Epithelial cell of prostate (primary cell): Measurements from ENCODE around the gene CMTM4.

Experiments used
- DNase-seq: peaks from one replicate; pipeline ENCODE4 v3.0.0-alpha.2; 2011; ENCODE audit warnings: low read depth, low spot score
- H3K27ac ChIP-seq: fragments of 450-650 bp; 2 replicates; pipeline ENCODE4 v1.5.1; 2017; ENCODE audit warnings: mild to moderate bottlenecking

CMTM4 gene

DNA sequence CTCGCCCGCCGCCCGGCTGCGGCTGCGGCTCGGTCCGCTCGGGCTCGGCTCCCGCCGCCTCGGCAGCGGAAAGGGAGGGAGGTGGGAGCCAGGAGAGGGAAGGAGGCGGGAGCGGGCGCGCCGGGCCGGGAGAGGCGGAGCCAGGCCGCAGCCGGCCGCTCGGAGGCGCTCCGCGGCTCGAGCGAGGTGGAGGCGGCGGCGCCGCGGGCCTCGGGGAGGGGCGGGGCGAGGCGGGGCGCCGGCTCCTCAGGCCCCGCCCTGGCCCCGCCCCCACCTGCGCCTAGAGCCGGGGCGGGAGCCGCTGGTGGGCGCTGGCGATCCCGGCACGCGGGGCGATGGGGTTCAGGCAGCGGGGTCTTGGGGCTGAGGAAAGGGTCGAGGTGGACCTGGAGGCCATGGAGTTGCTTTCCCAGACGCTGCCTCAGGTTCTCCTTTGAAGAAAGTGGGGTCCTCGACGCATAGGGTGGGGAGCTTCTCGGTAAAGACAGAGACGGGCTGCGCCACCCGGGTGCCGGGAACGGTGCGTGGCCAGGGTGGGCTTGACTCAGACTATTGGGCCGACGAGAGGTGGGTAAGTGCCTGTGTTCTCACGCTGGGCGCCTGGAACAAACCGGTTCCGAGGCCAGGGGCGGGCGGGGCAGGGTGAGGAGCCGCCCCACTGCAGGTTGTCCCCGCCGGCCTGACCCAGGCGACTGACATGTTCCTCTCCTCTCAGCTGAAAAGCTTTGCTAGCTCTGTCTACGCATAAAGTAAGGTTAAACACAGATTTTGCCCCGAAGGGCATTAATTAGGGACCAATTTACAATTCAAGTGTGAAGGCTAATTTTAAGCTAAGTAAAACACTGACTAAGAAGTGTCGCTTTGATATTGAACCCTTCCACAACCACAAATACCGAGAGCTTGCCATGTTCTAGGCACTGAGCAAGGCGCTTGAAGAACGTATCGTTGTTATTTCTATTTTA, at the start of gene CMTM4:
TSS of gene CMTM4 (minus strand) at position 75 of the 962 bp plus-strand sequence. CDS start 218 bp downstream, outside the sequence.
- peak within 1 kb of the TSS; percentile 61 for H3K27ac ChIP-seq
- peak; percentile 44 for DNase-seq

DNA sequence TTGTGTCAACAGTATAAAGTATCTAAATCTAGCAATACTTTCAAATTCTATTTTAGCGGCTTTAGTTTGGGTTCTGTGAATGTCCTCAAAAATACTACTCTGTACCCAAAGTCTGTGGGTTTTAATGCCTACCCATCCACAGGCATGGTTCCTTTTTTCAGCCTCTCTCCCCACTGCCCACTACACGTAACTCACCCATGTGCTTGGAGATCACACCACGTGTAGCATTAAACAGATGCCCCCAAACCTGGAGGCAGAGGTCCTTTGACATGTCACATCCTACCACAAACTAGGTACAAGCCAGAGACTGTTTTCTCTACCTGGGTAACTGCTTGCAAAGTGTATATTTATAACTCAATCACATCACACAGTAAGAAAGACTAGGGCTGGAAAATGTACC, 49.5 kb upstream of the CMTM4 start:
- DNase-seq: no peak
- H3K27ac ChIP-seq: no peak overlapping the region

DNA sequence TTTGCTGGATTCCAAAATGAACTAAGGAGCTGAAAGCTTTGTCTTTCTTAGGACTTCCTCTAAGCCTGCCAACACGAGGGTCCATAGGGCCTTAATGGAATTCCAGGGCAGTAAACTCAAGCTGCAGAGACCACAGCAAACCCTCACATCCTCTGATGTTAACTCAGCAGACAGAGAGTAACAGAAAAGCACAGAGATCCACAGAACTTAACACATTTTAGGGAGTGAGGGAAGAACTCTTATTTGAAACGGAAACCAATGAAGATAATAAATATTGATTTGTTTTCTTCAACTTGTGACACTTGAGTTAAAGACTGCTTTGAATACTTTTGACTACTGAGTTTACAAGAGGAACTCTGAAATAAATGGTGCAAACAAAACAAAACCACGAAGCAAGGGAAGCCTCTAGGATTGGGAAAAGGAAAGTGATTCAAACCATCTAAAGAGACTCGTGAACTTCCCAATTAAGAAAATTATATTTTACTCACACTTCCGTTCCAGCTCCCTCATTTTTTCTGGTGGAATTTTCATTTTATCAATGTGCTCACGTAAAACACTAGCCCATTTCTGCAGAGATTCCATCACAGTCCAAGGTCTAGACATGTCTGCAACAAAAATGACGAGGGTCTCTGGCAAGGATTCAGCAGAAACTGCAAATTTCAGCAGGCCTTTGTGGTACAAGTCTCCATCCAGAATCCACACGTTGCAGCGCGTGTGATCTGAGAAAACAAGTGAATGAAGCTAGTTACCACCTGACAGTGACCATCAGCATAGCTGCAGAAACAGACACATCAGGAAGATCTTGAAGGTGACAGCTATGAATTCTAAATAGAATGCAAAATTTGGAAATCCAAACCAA, 45.6 kb upstream of the CMTM4 start:
- H3K27ac ChIP-seq: peak overlapping the region; percentile 96
- no peak for DNase-seq

DNA sequence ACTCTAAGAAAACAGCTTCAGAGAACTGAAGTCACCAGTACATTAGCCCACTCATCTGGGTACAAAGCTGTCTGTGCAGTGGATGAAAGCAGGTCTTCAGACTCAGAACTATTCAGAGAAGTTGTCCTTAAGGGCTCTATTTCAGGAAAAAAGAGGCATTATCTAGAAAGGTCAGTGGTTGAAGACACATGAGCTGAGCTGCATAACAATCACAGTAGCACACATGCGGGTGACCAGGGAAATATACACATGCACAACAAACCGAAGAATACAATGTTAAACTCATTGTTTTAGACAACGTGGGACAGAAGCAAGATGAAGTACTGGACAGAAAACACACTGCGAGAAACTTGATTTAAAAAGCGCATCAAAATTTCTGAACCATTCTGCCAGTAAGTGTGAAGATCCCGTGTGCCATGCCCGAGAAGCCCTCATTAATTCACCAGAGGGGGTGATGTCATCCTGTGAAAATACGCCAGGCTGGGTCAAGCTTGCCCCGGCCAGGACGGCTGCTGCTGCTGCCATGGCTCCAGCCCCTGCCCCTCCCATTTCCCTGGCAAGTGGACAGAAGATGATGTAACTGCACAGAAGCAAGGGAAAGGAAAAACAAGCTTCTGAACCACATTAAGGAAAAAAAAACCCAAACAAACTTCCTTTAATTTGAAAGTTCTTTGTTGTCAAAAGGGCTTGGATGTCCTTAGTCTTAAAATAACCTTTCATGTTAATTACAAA, 44.8 kb upstream of the CMTM4 start:
- peak; percentile 27 for DNase-seq
- H3K27ac ChIP-seq: peak overlapping the region; percentile 96

DNA sequence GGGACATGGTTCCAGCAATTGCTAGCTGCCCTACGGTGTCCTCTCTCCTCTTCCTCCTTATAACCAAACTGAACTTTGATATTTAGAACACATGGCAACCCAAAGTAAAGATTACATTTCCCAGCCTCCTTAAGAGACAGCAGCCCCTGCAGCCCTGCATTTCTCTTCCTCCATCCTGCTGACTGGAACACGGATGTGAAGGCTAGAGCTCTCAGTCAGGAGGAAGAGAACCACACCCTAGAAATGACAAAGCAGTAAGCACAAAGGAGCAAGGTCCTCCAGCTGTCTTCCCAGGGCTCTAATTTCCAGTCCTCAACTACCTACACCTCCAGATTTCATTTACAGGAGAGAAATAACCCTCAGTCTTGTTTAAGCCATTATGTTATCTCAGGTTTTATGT, 44.0 kb upstream of the CMTM4 start:
- DNase-seq: peak; percentile 16
- H3K27ac ChIP-seq: peak overlapping the region; percentile 96

DNA sequence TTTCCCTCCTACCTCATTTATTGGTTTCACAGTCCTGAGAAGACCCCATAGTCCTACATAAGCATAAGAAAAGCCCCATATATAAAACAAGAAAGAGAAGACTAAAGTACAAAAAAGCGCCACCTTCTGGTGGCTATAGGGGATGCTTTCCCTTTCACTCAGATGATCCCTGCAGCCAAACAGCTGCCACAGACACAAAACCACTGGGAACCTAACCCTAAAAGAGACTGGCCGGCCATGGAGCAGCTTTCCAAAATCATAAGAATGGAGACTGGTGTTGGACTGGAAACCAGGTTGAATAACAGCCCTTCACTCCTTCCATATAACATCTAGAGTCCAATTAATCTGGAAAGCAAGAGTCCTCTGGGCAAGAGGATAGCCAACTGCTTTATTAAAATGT, 43.5 kb upstream of the CMTM4 start:
- DNase-seq: no peak
- H3K27ac ChIP-seq: peak overlapping the region; percentile 96

DNA sequence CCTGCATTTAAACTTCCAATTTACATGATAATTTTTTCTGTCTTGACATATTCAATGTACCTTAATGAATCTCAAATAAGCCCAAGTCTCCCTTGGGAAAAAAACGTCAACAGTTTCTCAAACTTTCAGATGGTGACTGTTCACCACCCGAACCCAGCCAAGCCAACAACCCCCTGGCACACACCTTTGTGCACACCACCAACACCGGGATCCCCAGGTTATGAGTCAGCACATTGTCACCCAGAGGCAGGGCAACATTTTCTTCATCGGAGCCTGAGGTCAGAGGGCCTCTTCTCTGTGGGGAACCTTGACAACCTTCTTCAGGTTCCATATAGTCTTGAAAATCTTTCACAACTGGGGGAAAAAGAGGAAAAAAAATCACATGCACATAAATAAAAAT, 39.3 kb upstream of the CMTM4 start:
- H3K27ac ChIP-seq: peak overlapping the region; percentile 35
- no peak for DNase-seq

DNA sequence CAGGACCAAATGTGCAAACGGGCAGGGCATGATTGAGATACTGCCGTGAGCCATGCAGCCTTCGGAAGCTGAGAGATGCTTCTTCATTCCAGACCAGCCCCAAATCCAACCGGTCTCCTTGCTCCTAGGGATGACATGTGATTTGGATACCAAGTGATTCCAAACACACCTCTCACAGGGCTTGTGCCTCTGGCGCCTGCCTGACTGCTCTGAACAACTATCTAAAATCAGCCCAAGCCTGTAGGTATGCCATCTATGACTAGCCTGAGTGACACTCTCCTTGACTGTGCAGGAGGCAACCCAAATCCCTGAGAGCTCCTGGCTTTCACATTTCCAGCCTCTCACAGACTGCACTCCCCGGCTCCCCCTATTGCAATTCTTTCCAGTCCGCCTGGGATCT, 34.6 kb upstream of the CMTM4 start:
- H3K27ac ChIP-seq: no peak overlapping the region

DNA sequence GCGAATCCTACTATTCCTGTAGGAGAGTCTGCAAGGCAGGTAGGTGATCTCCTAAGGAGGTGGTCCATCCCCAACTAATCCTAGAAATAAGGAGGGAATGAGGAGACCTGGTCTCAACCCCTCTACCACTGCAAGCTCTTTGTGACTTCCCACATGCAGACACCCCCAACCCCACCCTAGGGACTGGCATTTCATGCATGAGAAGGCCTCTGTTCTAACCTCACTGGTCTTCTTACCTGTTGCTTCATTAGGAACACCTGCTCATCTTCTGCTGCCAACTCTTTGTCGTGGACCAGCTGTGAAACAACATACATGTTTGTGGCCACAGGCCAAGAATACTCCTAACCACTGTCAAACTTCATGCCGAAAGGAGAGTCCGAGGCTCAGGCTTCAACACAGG, 32.3 kb upstream of the CMTM4 start:
- H3K27ac ChIP-seq: no peak overlapping the region
- no peak for DNase-seq

More for the DNA sequence above, 34.6 kb upstream of the CMTM4 start:
- no peak for DNase-seq

DNA sequence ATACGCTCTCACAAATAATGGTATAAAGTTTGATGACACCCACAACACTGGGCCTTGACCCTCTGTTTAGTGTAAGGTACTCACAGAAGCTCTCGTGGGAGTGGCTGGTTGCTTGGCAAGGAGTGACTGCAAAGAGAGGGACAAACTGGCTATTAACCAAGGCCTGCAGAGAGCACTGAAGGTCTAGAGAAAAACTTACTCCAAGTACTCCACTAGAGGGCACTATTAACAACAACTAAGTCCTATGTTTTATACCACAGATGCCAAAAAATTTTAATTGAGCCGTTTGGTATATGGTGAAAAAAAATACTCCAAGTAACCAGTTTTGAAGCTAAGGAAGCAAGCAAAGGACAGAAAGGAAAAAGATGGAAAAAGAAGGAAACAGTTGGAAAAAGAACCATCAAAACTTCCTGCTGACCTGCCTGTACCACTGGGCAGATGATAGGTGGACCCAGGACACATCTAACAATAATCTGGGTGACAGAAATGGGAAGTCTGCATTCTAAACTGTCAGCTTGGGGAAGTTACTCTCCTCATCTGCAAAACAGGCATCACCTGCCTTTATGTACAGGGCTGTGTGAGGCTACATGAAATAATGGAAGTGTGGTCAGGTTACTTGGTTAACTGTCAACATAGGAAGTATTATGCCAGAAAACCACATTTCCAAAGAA, 31.7 kb upstream of the CMTM4 start:
- no peak overlapping the region for H3K27ac ChIP-seq
- DNase-seq: no peak

DNA sequence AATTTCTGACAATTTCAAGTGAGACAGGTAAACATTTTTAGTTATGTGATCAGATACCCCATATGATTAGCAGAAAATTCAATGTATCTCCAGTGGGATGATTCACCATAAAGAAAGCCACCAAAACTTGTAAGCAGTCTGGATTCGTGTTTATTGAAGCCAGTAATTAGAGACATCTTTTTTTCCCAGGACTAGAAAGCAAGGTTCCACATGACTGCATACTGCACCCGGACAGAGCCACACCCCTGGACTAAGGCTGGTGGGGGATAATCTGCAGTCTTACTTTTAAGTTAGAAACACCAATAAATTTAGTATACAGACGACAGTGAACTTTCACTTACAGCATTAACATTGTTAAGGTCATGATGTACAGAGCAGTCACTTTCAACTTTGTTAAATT, 24.2 kb upstream of the CMTM4 start:
- no peak overlapping the region for H3K27ac ChIP-seq
- no peak for DNase-seq

DNA sequence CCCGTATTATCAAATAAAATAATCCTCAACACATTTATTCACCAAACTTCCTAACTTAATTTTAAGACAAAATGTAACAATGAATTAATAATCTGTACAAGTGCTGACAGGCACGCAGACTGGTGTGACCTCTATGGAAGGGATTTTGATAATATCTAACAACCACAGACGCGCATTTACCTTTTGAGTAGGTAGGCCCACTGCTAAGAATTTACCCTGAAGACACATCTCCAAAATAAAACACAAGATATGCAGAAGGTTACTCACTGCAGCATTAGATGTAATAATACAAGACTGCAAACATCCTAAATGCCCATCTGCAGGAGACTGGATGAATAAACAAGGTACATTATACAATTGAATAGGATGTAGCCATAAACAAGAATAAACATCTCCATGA, 22.7 kb upstream of the CMTM4 start:
- H3K27ac ChIP-seq: no peak overlapping the region
- DNase-seq: no peak

DNA sequence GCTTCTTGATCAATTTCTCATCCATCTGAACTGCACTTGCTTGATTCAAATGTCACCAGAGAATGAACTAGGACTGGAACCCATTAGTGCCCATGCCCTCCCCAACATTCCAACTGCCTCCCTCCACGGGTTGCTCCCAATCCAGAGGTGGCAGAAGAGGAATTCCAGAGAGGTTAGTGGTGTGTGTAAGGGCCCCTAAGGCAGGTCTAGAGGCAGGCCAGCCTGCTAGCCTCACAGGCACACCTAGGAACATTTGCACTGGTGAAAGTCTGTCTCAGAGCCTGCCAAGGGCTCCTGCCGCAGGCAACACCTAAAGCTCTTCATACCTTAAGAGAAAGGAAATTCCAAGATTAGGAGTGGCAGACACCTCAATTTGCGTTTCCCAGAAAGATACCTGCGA, 21.2 kb upstream of the CMTM4 start:
- DNase-seq: no peak
- peak overlapping the region; percentile 22 for H3K27ac ChIP-seq

DNA sequence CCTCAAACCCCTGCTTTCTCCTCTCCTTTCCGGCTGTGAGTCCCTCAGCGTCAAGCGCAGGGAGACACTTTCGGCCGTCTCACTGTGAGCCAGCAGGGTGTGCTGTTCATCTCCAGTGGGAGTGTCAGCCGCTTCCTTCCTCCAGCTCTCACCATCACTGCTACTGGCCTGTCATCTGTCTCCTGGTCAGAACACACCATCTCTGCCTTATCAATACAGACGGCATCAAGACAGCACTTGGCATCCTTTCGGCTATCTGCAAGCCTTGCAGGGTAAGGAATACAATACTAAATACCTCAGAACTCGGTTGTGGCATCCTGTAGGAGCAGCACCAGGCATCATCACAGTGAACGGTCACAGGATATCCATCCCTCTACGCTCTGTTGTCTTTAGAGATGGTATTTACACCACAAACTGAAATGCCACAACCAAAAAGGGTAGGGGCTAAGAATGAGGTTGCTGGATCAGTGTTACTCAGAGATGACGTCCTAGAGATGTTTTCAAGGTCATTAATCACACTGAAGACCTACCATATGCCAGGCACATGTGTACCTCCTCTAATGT, 20.7 kb upstream of the CMTM4 start:
- peak overlapping the region; percentile 22 for H3K27ac ChIP-seq
- no peak for DNase-seq

DNA sequence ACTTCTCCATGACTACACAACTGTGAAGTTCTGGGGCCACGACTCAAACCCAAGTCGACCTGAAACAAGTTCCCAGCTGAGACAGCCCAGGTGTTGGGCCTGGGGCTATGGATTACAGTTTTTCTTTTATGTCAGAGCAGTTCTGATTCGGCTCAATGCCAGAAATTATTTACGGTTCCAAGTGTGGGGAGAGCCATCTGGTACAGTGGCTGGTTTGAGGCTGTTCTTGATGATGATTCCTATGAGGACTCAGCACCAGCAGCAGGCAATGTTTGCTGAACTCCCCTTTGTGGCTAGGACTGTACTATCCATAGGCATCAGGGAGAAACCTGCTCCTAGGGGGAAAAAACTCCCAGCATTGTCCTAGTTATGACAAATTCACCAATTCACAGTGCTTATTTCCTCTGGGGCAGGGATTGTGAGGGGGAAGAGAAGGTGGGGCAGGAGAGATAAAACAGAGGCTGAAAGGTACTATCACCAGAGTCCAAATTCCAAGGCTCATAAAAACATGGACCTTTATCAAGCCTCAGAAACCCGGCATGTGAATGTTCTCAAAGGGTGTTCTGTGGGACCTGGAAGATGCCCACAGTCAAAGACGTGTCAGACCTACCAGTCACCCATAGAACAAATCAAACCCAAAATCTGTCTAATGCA, 18.2 kb upstream of the CMTM4 start:
- DNase-seq: no peak

DNA sequence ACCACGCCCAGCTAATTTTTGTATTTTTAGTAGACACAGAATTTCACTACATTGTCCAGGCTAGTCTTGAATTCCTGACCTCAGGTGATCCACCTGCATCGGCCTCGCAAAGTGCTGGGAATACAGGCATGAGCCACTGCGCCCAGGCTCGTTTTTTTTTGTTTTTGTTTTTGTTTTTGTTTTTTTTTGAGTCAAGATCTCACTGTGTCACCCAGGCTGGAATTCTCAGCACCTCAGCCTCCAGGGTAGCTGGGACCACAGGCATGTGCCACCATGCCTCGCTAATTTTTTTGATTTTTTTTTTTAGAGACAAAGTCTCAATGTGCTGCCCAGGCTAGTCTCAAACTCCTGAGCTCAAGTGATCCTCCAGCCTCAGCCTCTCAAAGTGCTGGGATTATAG, 17.5 kb upstream of the CMTM4 start:
- no peak overlapping the region for H3K27ac ChIP-seq

More for the DNA sequence above, 18.2 kb upstream of the CMTM4 start:
- H3K27ac ChIP-seq: no peak overlapping the region

DNA sequence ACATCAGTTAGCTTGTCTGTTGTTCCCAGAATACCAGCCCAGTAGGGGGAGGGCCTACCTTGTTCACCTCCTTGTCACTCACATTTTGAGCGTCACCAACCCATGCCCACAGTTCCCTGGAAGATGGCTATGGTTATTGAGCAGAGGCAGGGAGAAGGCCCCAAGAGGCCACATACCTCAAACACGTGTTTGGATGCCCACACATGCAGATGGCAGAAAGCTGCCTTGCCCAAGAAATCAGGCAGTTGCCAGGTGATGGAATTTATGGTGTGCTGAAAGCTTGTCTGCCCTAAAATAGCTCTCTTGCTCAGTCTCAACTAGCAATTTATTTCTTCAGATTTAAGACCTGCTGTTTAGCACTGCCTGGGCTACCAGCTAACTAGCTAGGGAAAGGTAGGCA, 16.5 kb upstream of the CMTM4 start:
- no peak overlapping the region for H3K27ac ChIP-seq
- no peak for DNase-seq

More for the DNA sequence above, 17.5 kb upstream of the CMTM4 start:
- DNase-seq: no peak

DNA sequence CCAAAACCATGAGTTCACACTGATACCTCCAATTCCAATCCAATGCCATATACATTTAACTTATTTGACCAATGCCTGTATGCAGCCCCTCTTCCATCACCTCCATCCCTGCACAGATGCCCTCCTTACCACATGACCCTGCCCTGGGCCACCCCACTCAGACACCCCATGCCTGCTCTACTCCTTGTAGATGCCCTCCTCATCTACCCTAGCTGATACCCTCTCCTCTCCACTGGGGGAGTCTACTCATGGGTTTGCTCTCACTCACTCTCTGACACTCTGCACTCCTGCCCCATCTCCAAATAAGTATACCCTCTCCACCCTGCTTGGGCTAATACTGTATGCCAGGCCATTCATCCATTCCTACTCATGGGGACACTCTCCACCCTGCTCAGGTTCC, 16.0 kb upstream of the CMTM4 start:
- DNase-seq: no peak
- H3K27ac ChIP-seq: no peak overlapping the region

DNA sequence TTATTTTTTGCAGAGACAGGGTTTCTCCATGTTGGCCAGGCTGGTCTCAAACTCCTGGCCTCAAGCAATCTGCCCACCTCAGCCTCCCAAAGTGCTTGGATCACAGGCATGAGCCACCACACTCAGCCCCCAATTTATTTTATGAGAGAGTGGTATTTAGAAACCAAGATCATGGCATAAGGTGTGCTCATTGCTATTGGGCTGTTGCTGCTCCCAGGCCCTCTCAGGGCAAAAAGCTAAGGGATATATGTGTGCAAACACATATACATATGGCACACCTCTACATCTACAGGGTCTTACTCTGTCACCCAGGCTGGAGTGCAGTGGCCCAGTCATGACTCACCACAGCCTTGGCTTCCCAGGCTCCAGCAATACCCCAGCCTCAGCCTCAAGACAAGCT, 15.0 kb upstream of the CMTM4 start:
- no peak for DNase-seq
- H3K27ac ChIP-seq: no peak overlapping the region
